Mesenteric fat pad (tissue), 1 donor: Measurements from ENCODE around the gene RABL6. TPM values are rescaled to one million over a fixed set of nuclear protein-coding genes. Genes with fewer than 3 reads are reported as not detected.
"Not testable (repeated sequence)": the region's sequence is repeated elsewhere in the genome, so short reads cannot be mapped to it uniquely, and the experiment has no call there.

Experiments used
- DNase-seq: peaks from one replicate; pipeline ENCODE4 v3.0.0-alpha.2; 2020; ENCODE audit warnings: low spot score
- total RNA-seq: library from RNA; stranded (reverse); fragmentation: NEBNext Ultra II Directional; extraction: Animal tissue kit (Norgen Biotek cat#: 25700); gene quantifications from one replicate; pipeline ENCODE4 v1.2.1, GENCODE V29; 2021
- donor health status: DM: yes; HTN: yes; CAD: no.

RABL6 gene
- total RNA-seq, 1 donor from 2014 or later, result 54.9 TPM

- DNase-seq, result not testable (repeated sequence)
These were observed 25.8 kb downstream of the RABL6 start for GRCh38 chr9:136833381-136834048.

GRCh38 chr9:136835162-136835931 lies 27.6 kb downstream of the RABL6 start:
- no peak for DNase-seq

- no peak for DNase-seq
These were observed 28.5 kb downstream of the RABL6 start for GRCh38 chr9:136835932-136836904.

GRCh38 chr9:136837146-136837855 lies 29.6 kb downstream of the RABL6 start:
- no peak for DNase-seq

GRCh38 chr9:136837856-136838277 lies 30.1 kb downstream of the RABL6 start:
- DNase-seq, result not testable (repeated sequence)

GRCh38 chr9:136838314-136839228 lies 30.8 kb downstream of the RABL6 start:
- no peak for DNase-seq

GRCh38 chr9:136839229-136840139 lies 31.7 kb downstream of the RABL6 start:
- no peak for DNase-seq

- no peak for DNase-seq
These were observed 32.6 kb downstream of the RABL6 start for GRCh38 chr9:136840140-136840876.

- DNase-seq, result no peak
These were observed 33.3 kb downstream of the RABL6 start for GRCh38 chr9:136840877-136841645.

- not testable (repeated sequence) for DNase-seq
These were observed 34.1 kb downstream of the RABL6 start for GRCh38 chr9:136841646-136842379.

- DNase-seq, result not testable (repeated sequence)
These were observed 34.7 kb downstream of the RABL6 start, which contains the start of gene AJM1 for GRCh38 chr9:136842380-136842948. Gene AJM1, plus strand, starts transcription at chr9:136842478. Its CDS starts 1,937 bp downstream, at chr9:136844415.

- DNase-seq, result not testable (repeated sequence)
These were observed 35.5 kb downstream of the RABL6 start for GRCh38 chr9:136843159-136843800.

- DNase-seq, result not testable (repeated sequence)
These were observed 36.3 kb downstream of the RABL6 start for GRCh38 chr9:136843801-136844740.
